KOPT-K1 (cell line): ENCODE results near the gene PRKCE.
"Not testable (repeated sequence)": the region's sequence is repeated elsewhere in the genome, so short reads cannot be mapped to it uniquely, and the experiment has no call there.

Source experiments
- H3K27ac ChIP-seq: fragments of 200-600 bp; sonication (generic); 2 replicates; pipeline ENCODE4 v1.5.1; 2016; ENCODE audit warnings: antibody characterized with exemption, mild to moderate bottlenecking, low read depth, low read length; ENCODE audit not compliant: poor library complexity, severe bottlenecking
- H3K36me3 ChIP-seq: fragments of 200-600 bp; sonication (generic); 2 replicates; pipeline ENCODE4 v1.5.1; 2017; ENCODE audit warnings: antibody characterized with exemption, mild to moderate bottlenecking, low read length, moderate library complexity; ENCODE audit not compliant: insufficient read depth
- H3K9me3 ChIP-seq: fragments of 200-600 bp; sonication (generic); 2 replicates; pipeline ENCODE4 v1.5.1; 2017; ENCODE audit warnings: antibody characterized with exemption, low read length, mild to moderate bottlenecking; ENCODE audit not compliant: insufficient read depth, poor library complexity, severe bottlenecking

Gene PRKCE

GRCh38 chr2:45889053-45889452 lies 237.6 kb downstream of the PRKCE start:
- Histone ChIP-seq H3K36me3 (no peaks in the 10 kb centered on the region), H3K9me3 (no peaks in the 10 kb centered on the region), H3K27ac (peak overlapping the region; percentile 79)

- Histone ChIP-seq H3K27ac (peak overlapping the region; percentile 79), H3K36me3 (no peaks in the 10 kb centered on the region), H3K9me3 (no peaks in the 10 kb centered on the region)
Measured at GRCh38 chr2:45889620-45890370, 238.3 kb downstream of the PRKCE start.

GRCh38 chr2:45890371-45890646 lies 238.8 kb downstream of the PRKCE start:
- H3K27ac ChIP-seq: peak overlapping the region; percentile 79
- not testable (repeated sequence) for H3K36me3 ChIP-seq, H3K9me3 ChIP-seq

GRCh38 chr2:45890819-45891218 lies 239.3 kb downstream of the PRKCE start:
- H3K9me3 ChIP-seq: no peaks in the 10 kb centered on the region
- peak overlapping the region; percentile 79 for H3K27ac ChIP-seq
- H3K36me3 ChIP-seq: no peaks in the 10 kb centered on the region

- H3K27ac ChIP-seq: peak overlapping the region; percentile 79
- no peaks in the 10 kb centered on the region for H3K36me3 ChIP-seq
- no peaks in the 10 kb centered on the region for H3K9me3 ChIP-seq
Measured at GRCh38 chr2:45891719-45892424, 240.4 kb downstream of the PRKCE start.

- H3K9me3 ChIP-seq: no peaks in the 10 kb centered on the region
- H3K36me3 ChIP-seq: no peaks in the 10 kb centered on the region
- H3K27ac ChIP-seq: peak overlapping the region; percentile 79
Measured at GRCh38 chr2:45892425-45892745, 240.9 kb downstream of the PRKCE start.

GRCh38 chr2:45892757-45893156 lies 241.3 kb downstream of the PRKCE start:
- Histone ChIP-seq H3K36me3 (no peaks in the 10 kb centered on the region), H3K27ac (peak overlapping the region; percentile 79), H3K9me3 (no peaks in the 10 kb centered on the region)

GRCh38 chr2:45894211-45894610 lies 242.7 kb downstream of the PRKCE start:
- H3K36me3 ChIP-seq: no peaks in the 10 kb centered on the region
- no peaks in the 10 kb centered on the region for H3K9me3 ChIP-seq
- no peak overlapping the region for H3K27ac ChIP-seq

GRCh38 chr2:45895241-45895861 lies 243.9 kb downstream of the PRKCE start:
- Histone ChIP-seq H3K36me3 (no peaks in the 10 kb centered on the region), H3K27ac (no peak overlapping the region), H3K9me3 (no peaks in the 10 kb centered on the region)

GRCh38 chr2:45896311-45896710 lies 244.8 kb downstream of the PRKCE start:
- Histone ChIP-seq H3K9me3 (no peaks in the 10 kb centered on the region), H3K27ac (no peak overlapping the region), H3K36me3 (no peaks in the 10 kb centered on the region)

- Histone ChIP-seq H3K36me3 (no peaks in the 10 kb centered on the region), H3K9me3 (no peaks in the 10 kb centered on the region), H3K27ac (no peak overlapping the region)
Measured at GRCh38 chr2:45897842-45898241, 246.4 kb downstream of the PRKCE start.

GRCh38 chr2:45898819-45899218 lies 247.3 kb downstream of the PRKCE start:
- Histone ChIP-seq H3K36me3 (no peaks in the 10 kb centered on the region), H3K9me3 (no peaks in the 10 kb centered on the region), H3K27ac (no peak overlapping the region)

GRCh38 chr2:45899926-45900325 lies 248.5 kb downstream of the PRKCE start:
- Histone ChIP-seq H3K27ac (no peak overlapping the region), H3K9me3 (no peaks in the 10 kb centered on the region), H3K36me3 (no peaks in the 10 kb centered on the region)

GRCh38 chr2:45901468-45902032 lies 250.1 kb downstream of the PRKCE start:
- H3K27ac ChIP-seq: no peak overlapping the region
- H3K9me3 ChIP-seq: no peaks in the 10 kb centered on the region
- no peaks in the 10 kb centered on the region for H3K36me3 ChIP-seq

- Histone ChIP-seq H3K36me3 (no peaks in the 10 kb centered on the region), H3K9me3 (no peaks in the 10 kb centered on the region), H3K27ac (no peak overlapping the region)
Measured at GRCh38 chr2:45902380-45902779, 250.9 kb downstream of the PRKCE start.
